Trophoblast cell (in vitro differentiated cells and primary cell): Measurements from ENCODE around the gene COMP.

ENCODE experiments used
- DNase-seq, 2 donors: peaks; one replicate each; pipeline ENCODE4 v3.0.0-alpha.2; 2016
- H2AFZ ChIP-seq: 2 replicates; pipeline ENCODE4 v1.6.1; 2013; ENCODE audit warnings: low read length, moderate library complexity, mild to moderate bottlenecking; ENCODE audit not compliant: insufficient read depth, poor library complexity
- H2AK5ac ChIP-seq: 2 replicates; pipeline ENCODE4 v1.6.1; 2013; ENCODE audit warnings: mild to moderate bottlenecking, low read length
- H2BK120ac ChIP-seq: 2 replicates; pipeline ENCODE4 v1.6.1; 2013; ENCODE audit warnings: low read length, mild to moderate bottlenecking, moderate library complexity; ENCODE audit not compliant: insufficient read depth, poor library complexity
- H2BK12ac ChIP-seq: 2 replicates; pipeline ENCODE4 v1.6.1; 2013; ENCODE audit warnings: mild to moderate bottlenecking, low read length, moderate library complexity
- H2BK5ac ChIP-seq: 2 replicates; pipeline ENCODE4 v1.6.1; 2013; ENCODE audit warnings: low read length, low read depth, moderate library complexity, mild to moderate bottlenecking; ENCODE audit not compliant: poor library complexity
- H3K14ac ChIP-seq: 2 replicates; pipeline ENCODE4 v1.6.1; 2013; ENCODE audit warnings: mild to moderate bottlenecking, low read length
- H3K18ac ChIP-seq: 2 replicates; pipeline ENCODE4 v1.6.1; 2013; ENCODE audit warnings: mild to moderate bottlenecking, low read length
- H3K23ac ChIP-seq: 2 replicates; pipeline ENCODE4 v1.6.1; 2013; ENCODE audit warnings: low read length
- H3K27ac ChIP-seq: 2 replicates; pipeline ENCODE4 v1.5.1; 2013; ENCODE audit warnings: low read depth, mild to moderate bottlenecking, inconsistent platforms, low read length, moderate library complexity
- H3K27me3 ChIP-seq: 2 replicates; pipeline ENCODE4 v1.6.1; 2013; ENCODE audit warnings: inconsistent platforms, mild to moderate bottlenecking, low read length, moderate library complexity; ENCODE audit not compliant: insufficient read depth
- H3K36me3 ChIP-seq, 2 experiments: 1 replicate in 1 of 2; 2 replicates in 1 of 2; pipeline ENCODE4 v1.6.1; 2013; ENCODE audit warnings: low read length in 2 of 2, mild to moderate bottlenecking in 2 of 2, moderate library complexity in 1 of 2; ENCODE audit not compliant: insufficient read depth in 2 of 2, control insufficient read depth in 1 of 2
- H3K4ac ChIP-seq: 2 replicates; pipeline ENCODE4 v1.6.1; 2013; ENCODE audit warnings: low read depth, mild to moderate bottlenecking, low read length, moderate library complexity
- H3K4me1 ChIP-seq, 2 experiments: 1 replicate in 1 of 2; 2 replicates in 1 of 2; pipeline ENCODE4 v1.6.1; 2013; ENCODE audit warnings: low read length in 2 of 2, mild to moderate bottlenecking in 2 of 2, moderate library complexity in 1 of 2; ENCODE audit not compliant: insufficient read depth in 2 of 2, control insufficient read depth in 1 of 2
- H3K4me2 ChIP-seq: 2 replicates; pipeline ENCODE4 v1.6.1; 2013; ENCODE audit warnings: inconsistent platforms, mild to moderate bottlenecking, low read length, moderate library complexity
- H3K4me3 ChIP-seq: 2 replicates; pipeline ENCODE4 v1.5.1; 2013; ENCODE audit warnings: mild to moderate bottlenecking, low read depth, low read length, inconsistent platforms
- H3K79me1 ChIP-seq: one replicate; pipeline ENCODE4 v1.6.1; 2013; ENCODE audit warnings: low read length
- H3K79me2 ChIP-seq: 2 replicates; pipeline ENCODE4 v1.6.1; 2013; ENCODE audit warnings: low read length, mild to moderate bottlenecking; ENCODE audit not compliant: control insufficient read depth, insufficient read depth, poor library complexity
- H3K9ac ChIP-seq: 2 replicates; pipeline ENCODE4 v1.6.1; 2013; ENCODE audit warnings: mild to moderate bottlenecking, low read length
- H3K9me3 ChIP-seq: 2 replicates; pipeline ENCODE4 v1.6.1; 2013; ENCODE audit warnings: low read depth, mild to moderate bottlenecking, control low read depth, inconsistent platforms, low read length; ENCODE audit not compliant: insufficient read depth
- H4K12ac ChIP-seq: 2 replicates; pipeline ENCODE4 v1.6.1; 2013; ENCODE audit warnings: low read depth, mild to moderate bottlenecking, low read length, moderate library complexity
- H4K8ac ChIP-seq: 2 replicates; pipeline ENCODE4 v1.6.1; 2013; ENCODE audit warnings: low read depth, mild to moderate bottlenecking, low read length, moderate library complexity
- H4K91ac ChIP-seq: one replicate; pipeline ENCODE4 v1.6.1; 2013; ENCODE audit warnings: low read depth, mild to moderate bottlenecking, low read length, moderate library complexity
- WGBS: extraction: QIAGEN DNeasy Blood & Tissue Kit; methylation state at CpG from one replicate; pipeline ENCODE4 v1.1.7; 2013; ENCODE audit warnings: missing lambda C conversion rate; ENCODE audit not compliant: insufficient read length, insufficient coverage; ENCODE audit errors: extremely low coverage; 5-methylcytosine and 5-hydroxymethylcytosine counted together

Gene COMP

DNA sequence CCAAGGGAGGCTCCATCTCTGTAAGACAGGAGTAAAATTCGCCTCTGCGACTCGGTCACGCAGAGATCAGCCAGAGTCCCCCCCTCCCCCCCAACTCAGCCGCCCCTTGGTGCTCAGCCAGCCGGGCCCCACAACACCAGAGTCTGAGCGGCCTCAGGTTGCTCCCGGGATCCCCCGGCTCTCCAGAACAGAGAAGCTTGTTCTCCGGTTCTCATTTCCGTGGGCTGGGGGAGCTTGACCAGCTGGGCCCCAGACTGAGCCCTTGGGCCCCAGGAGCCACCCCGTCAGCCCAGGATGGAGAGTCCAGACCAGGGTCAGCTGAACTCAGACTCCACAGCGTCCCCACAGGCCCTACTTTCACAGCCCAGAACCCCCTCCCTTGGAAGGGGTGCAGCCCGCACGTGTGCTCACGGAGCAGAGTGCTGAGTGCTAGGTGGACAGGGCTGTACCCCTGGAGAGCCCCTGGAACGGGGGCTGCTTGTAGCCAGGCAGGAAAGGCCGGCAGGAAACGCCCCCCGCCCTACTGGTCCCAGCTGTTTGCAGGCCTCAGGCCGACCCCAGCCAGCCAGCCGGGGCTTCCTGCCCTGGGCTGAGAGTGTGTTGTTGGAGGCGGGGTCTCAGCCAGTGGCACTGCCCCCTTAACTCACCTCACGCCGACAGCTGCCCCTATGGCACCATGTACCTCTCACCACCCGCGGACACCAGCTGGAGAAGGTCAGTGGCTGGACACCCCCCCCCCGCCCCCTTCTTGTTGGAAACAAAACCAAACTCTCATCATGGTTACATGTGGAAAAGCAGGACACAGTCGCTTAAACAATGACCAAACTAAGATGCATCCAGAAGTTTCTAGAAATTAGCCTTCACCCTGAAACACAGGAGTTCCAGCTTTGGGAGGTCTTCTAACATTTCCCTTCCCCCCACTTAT lies 44.4 kb downstream of the COMP start:
- Histone ChIP-seq H3K27ac (no peak overlapping the region), H3K4ac (no peak overlapping the region), H3K9me3 (peaks cover 2% of the 10 kb centered on the region), H3K4me1 (peaks cover 7 to 8% of the 10 kb centered on the region in 2 experiments), H3K79me1 (peaks cover 3% of the 10 kb centered on the region), H2BK12ac (no peak overlapping the region), H4K12ac (no peak overlapping the region), H3K18ac (peak overlapping the region; percentile 46), H3K4me3 (no peak overlapping the region), H3K23ac (no peak overlapping the region), H3K79me2 (no peaks in the 10 kb centered on the region), H3K9ac (no peak overlapping the region), H3K4me2 (no peak overlapping the region), H2BK120ac (no peak overlapping the region), H2AFZ (no peak overlapping the region), H3K27me3 (no peaks in the 10 kb centered on the region), H4K91ac (no peak overlapping the region), H3K14ac (peak overlapping the region; percentile 24), H2AK5ac (peak overlapping the region; percentile 33), H3K36me3 (peaks cover 2 to 3% of the 10 kb centered on the region in 2 experiments), H2BK5ac (no peak overlapping the region), H4K8ac (peak overlapping the region; percentile 74)
- no peak for DNase-seq
- whole genome bisulfite sequencing, result no CpG with 5 or more reads among the region's 29 CpGs

DNA sequence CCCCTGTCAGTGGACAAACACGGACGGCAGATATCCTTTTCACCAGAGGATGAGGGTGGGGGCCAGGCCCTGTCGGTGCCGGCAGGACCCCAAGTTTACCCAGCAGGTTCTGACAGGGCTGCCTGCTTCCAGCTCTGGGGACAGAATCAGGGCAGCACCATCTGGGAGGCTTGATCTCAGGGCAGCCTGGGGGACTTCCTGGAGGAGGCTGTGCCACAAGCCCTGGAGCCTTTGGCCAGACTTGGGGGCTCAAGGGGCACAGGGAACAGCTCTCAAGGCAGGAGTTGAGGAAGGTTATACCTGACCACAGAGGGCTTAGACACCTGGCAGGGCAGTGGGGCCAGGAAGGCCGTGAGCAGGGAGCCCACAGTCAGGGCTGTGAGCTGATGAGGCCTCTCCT lies 45.2 kb downstream of the COMP start:
- H2BK5ac ChIP-seq, result no peak overlapping the region
- no CpG with 5 or more reads among the region's 5 CpGs for WGBS

DNA sequence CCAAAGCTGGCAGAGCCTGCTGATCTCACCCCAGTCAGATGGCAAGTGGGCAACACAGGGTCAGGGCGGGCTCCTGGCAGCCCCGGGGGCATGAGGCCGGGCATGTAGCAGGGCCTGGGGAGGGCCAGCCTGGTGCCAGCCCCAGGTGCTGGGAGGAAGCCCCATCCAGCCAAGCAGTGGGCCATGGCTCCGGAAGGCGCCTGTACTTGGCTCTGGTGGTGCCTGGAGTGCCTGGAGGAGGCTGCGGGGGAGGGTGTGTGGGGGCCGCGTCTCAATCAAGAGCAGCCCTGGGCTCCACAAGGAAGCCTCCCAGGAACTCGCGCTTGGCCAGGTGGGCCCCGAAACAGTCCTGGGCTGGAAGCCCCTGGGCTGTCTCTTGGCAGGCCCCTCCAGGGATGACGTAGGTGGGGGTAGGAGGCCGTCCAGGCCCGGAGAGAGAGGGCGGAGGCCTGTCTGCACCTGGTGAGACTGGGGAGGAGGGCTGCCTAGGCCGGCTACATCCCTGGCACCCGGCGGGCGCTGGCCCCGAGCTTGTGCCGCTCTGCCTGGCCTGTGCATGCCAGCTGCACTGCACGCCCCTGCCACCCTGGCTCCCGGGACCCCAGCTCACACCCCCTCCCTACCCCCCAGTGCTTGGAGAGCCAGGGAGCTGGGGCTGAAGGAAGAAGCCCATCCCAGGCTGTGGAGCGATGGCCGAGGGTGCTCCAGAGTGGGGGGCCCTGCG lies 45.9 kb downstream of the COMP start:
- Histone ChIP-seq H3K23ac (no peak overlapping the region), H4K8ac (no peak overlapping the region), H3K18ac (no peak overlapping the region), H3K79me1 (peaks cover 3% of the 10 kb centered on the region), H3K79me2 (no peaks in the 10 kb centered on the region), H3K4me3 (no peak overlapping the region), H2BK5ac (no peak overlapping the region), H3K4me1 (peaks cover 15 to 17% of the 10 kb centered on the region in 2 experiments), H3K36me3 (peaks cover 0 to 2% of the 10 kb centered on the region in 2 experiments), H4K91ac (no peak overlapping the region), H2BK120ac (no peak overlapping the region), H2AK5ac (no peak overlapping the region), H3K9me3 (peaks cover 2% of the 10 kb centered on the region), H3K4me2 (no peak overlapping the region), H4K12ac (no peak overlapping the region), H3K27ac (no peak overlapping the region), H3K14ac (no peak overlapping the region), H2BK12ac (no peak overlapping the region), H3K27me3 (no peaks in the 10 kb centered on the region), H3K9ac (no peak overlapping the region), H3K4ac (no peak overlapping the region), H2AFZ (no peak overlapping the region)
- DNase-seq, result no peak
- no CpG with 5 or more reads among the region's 26 CpGs for WGBS

More for the DNA sequence above, 45.2 kb downstream of the COMP start:
- H3K79me2 ChIP-seq, result no peaks in the 10 kb centered on the region
- H3K18ac ChIP-seq, result no peak overlapping the region
- H2AK5ac ChIP-seq, result no peak overlapping the region
- peaks cover 2 to 3% of the 10 kb centered on the region in 2 experiments for H3K36me3 ChIP-seq
- no peak overlapping the region for H3K4me2 ChIP-seq
- H3K79me1 ChIP-seq, result peaks cover 3% of the 10 kb centered on the region
- H3K9me3 ChIP-seq, result peaks cover 2% of the 10 kb centered on the region
- no peak overlapping the region for H3K23ac ChIP-seq
- H3K14ac ChIP-seq, result no peak overlapping the region
- H3K4ac ChIP-seq, result no peak overlapping the region
- no peaks in the 10 kb centered on the region for H3K27me3 ChIP-seq
- no peak overlapping the region for H4K8ac ChIP-seq
- H3K4me3 ChIP-seq, result no peak overlapping the region
- no peak overlapping the region for H2BK120ac ChIP-seq
- DNase-seq, result no peak
- H2AFZ ChIP-seq, result no peak overlapping the region
- H4K91ac ChIP-seq, result no peak overlapping the region
- H2BK12ac ChIP-seq, result no peak overlapping the region
- no peak overlapping the region for H3K9ac ChIP-seq
- peaks cover 10 to 12% of the 10 kb centered on the region in 2 experiments for H3K4me1 ChIP-seq
- H4K12ac ChIP-seq, result no peak overlapping the region
- no peak overlapping the region for H3K27ac ChIP-seq

- Histone ChIP-seq H3K18ac (no peak overlapping the region), H3K79me2 (no peaks in the 10 kb centered on the region), H2AFZ (no peak overlapping the region), H2BK5ac (no peak overlapping the region), H3K36me3 (peaks cover 0 to 2% of the 10 kb centered on the region in 2 experiments), H2BK120ac (no peak overlapping the region), H3K9ac (no peak overlapping the region), H3K14ac (no peak overlapping the region), H3K4me2 (no peak overlapping the region), H3K79me1 (peaks cover 3% of the 10 kb centered on the region), H3K4ac (no peak overlapping the region), H4K91ac (no peak overlapping the region), H3K9me3 (peaks cover 2% of the 10 kb centered on the region), H4K12ac (no peak overlapping the region), H3K23ac (no peak overlapping the region), H3K27ac (no peak overlapping the region), H4K8ac (no peak overlapping the region), H3K4me1 (peaks cover 13 to 14% of the 10 kb centered on the region in 2 experiments), H3K4me3 (no peak overlapping the region), H2BK12ac (no peak overlapping the region), H3K27me3 (no peaks in the 10 kb centered on the region), H2AK5ac (no peak overlapping the region)
- no CpG with 5 or more reads among the region's 36 CpGs for WGBS
- no peak for DNase-seq
These were observed 47.2 kb downstream of the COMP start for GRCh38 chr19:18743784-18744418.
